PC-3 (cell line): ENCODE results near the gene ZNF19. TPM values are rescaled to one million over a fixed set of nuclear protein-coding genes. Genes with fewer than 3 reads are reported as not detected.
"Not testable (repeated sequence)": the region's sequence is repeated elsewhere in the genome, so short reads cannot be mapped to it uniquely, and the experiment has no call there.

ENCODE experiments used
- ATAC-seq: fragments of 200-7000 bp; cut with Tn5 transposase; 2 replicates; pipeline ENCODE4 v1.9.1; 2020; ENCODE audit warnings: mild to moderate bottlenecking, moderate library complexity
- BruUV-seq: library from RNA; stranded (reverse); fragments of 400-500 nt; replicated peaks from 2 replicates; lab custom pipeline; 2021; lab: Mats Ljungman, UMichigan
- CTCF ChIA-PET: fragments of 300-600 bp; sonication (Branson Sonifier 250); formaldehyde crosslinking; loops from one replicate; lab custom pipeline; 2022; ENCODE audit warnings: antibody characterized with exemption; lab: Charles Lee
- POLR2A ChIA-PET: fragments of 300-600 bp; sonication (Branson Sonifier 250); formaldehyde crosslinking; loops from one replicate; lab custom pipeline; 2022; ENCODE audit warnings: antibody characterized with exemption; ENCODE audit not compliant: unreplicated experiment; lab: Charles Lee
- DNase-seq: peaks from one replicate; pipeline ENCODE4 v3.0.0-alpha.2; 2015
- H2AFZ ChIP-seq: fragments of 300-600 bp; sonication (generic); 2 replicates; pipeline ENCODE4 v1.6.0; 2016; ENCODE audit warnings: antibody characterized with exemption, low read length
- H3F3A ChIP-seq: fragments of 300-600 bp; sonication (generic); one replicate; pipeline ENCODE4 v1.6.0; 2017; ENCODE audit warnings: antibody characterized with exemption, low read length, control low read depth, mild to moderate bottlenecking; ENCODE audit not compliant: unreplicated experiment
- H3K27ac ChIP-seq: fragments of 300-600 bp; sonication (generic); 2 replicates; pipeline ENCODE4 v1.5.1; 2016; ENCODE audit warnings: mild to moderate bottlenecking, low read length
- H3K27me3 ChIP-seq: fragments of 300-600 bp; sonication (generic); 2 replicates; pipeline ENCODE4 v1.6.1; 2016; ENCODE audit warnings: low read length, mixed read lengths
- H3K36me3 ChIP-seq: fragments of 300-600 bp; sonication (generic); 2 replicates; pipeline ENCODE4 v1.6.1; 2016; ENCODE audit warnings: low read depth, mixed run types, low read length, mixed read lengths
- H3K4me1 ChIP-seq: fragments of 300-600 bp; sonication (generic); 2 replicates; pipeline ENCODE4 v1.5.1; 2016; ENCODE audit warnings: low read length; ENCODE audit not compliant: insufficient read depth
- H3K4me2 ChIP-seq: fragments of 300-600 bp; sonication (generic); 2 replicates; pipeline ENCODE4 v1.6.0; 2016; ENCODE audit warnings: low read length
- H3K4me3 ChIP-seq: fragments of 300-600 bp; sonication (generic); 2 replicates; pipeline ENCODE4 v1.5.1; 2016; ENCODE audit warnings: mild to moderate bottlenecking, low read length, mixed read lengths
- H3K79me2 ChIP-seq: fragments of 300-600 bp; sonication (generic); 2 replicates; pipeline ENCODE4 v1.6.1; 2017; ENCODE audit warnings: low read length, mixed read lengths
- H3K9ac ChIP-seq: fragments of 300-600 bp; sonication (generic); 2 replicates; pipeline ENCODE4 v1.6.0; 2016; ENCODE audit warnings: mild to moderate bottlenecking, low read length
- H3K9me2 ChIP-seq: fragments of 300-600 bp; sonication (generic); replicated peaks from 2 replicates; pipeline ENCODE4 v1.6.1; 2016; ENCODE audit warnings: mixed run types, low read length, mixed read lengths
- H3K9me3 ChIP-seq: fragments of 300-600 bp; sonication (generic); 2 replicates; pipeline ENCODE4 v1.6.1; 2016; ENCODE audit warnings: low read length, mixed read lengths
- H4K20me1 ChIP-seq: fragments of 300-600 bp; sonication (generic); 2 replicates; pipeline ENCODE4 v1.6.1; 2016; ENCODE audit warnings: low read length, mixed read lengths
- CTCF ChIP-seq: fragments of 300-600 bp; sonication (generic); conservative IDR thresholded peaks from 2 replicates; pipeline ENCODE4 v1.5.1; 2017; ENCODE audit warnings: antibody characterized with exemption, low read depth, mild to moderate bottlenecking, low read length
- EZH2 ChIP-seq: fragments of 300-600 bp; sonication (generic); IDR thresholded peaks from one replicate; pipeline ENCODE4 v1.6.1; 2017; ENCODE audit warnings: antibody characterized with exemption, mild to moderate bottlenecking, low read length; ENCODE audit not compliant: unreplicated experiment
- EZH2phosphoT487 ChIP-seq: fragments of 300-600 bp; sonication (generic); IDR thresholded peaks from 2 replicates; pipeline ENCODE4 v1.6.1; 2018; ENCODE audit warnings: mild to moderate bottlenecking, antibody characterized with exemption, low read length, borderline replicate concordance
- intact Hi-C: fragments of 100-400 bp; cut with micrococcal nuclease; formaldehyde crosslinking; loops from 2 replicates; pipeline ENCODE4 v1.9.0; 2023
- total RNA-seq: library from RNA; depleted of rRNA; stranded (reverse); fragments of >200 nt; gene quantifications from 2 replicates; pipeline ENCODE4 v1.2.3, GENCODE V29; 2014

Gene ZNF19
- total RNA-seq, 1 experiment from 2014 or later = 1.5 TPM

DNA sequence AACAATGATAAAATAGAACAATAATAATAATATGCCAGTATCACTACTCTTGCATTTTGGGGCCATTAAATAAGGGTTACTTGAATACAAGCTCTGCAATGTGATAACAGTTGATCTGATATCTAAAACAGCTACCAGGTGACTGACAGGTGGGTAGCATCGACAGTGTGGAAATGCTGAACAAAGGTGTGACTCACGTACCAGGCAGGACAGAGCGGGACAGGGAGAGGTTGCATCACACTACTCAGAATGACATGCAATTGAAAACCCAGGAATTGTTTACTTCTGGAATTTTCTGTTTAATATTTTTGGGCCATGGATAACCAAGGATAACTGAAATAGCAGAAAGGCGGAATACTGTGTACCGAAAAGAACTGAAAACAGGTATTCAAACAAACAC lies 15.8 kb upstream of the ZNF19 start:
- ChIA-PET POLR2A (no interaction called here), CTCF (no interaction called here)
- DNase-seq (peak; percentile 26), ATAC-seq (no peak)
- Histone ChIP-seq H3K4me1 (no peaks in the 10 kb centered on the region), H4K20me1 (no peaks in the 10 kb centered on the region), H3K9me3 (no peaks in the 10 kb centered on the region), H2AFZ (no peak overlapping the region), H3K4me3 (no peak overlapping the region), H3K9ac (no peak overlapping the region), H3K9me2 (no peaks in the 10 kb centered on the region), H3K36me3 (no peaks in the 10 kb centered on the region), H3F3A (no peaks in the 10 kb centered on the region), H3K79me2 (no peaks in the 10 kb centered on the region), H3K27me3 (no peaks in the 10 kb centered on the region), H3K27ac (no peak overlapping the region), H3K4me2 (no peak overlapping the region)
- intact Hi-C loops = loop anchor here (5.0 kb wide), 1 partner anchor 32 kb away; no protein-coding TSS in a partner anchor
- no TSS peak for BruUV-seq
- TF ChIP-seq EZH2 (no peak), EZH2phosphoT487 (no peak), CTCF (no peak)

DNA sequence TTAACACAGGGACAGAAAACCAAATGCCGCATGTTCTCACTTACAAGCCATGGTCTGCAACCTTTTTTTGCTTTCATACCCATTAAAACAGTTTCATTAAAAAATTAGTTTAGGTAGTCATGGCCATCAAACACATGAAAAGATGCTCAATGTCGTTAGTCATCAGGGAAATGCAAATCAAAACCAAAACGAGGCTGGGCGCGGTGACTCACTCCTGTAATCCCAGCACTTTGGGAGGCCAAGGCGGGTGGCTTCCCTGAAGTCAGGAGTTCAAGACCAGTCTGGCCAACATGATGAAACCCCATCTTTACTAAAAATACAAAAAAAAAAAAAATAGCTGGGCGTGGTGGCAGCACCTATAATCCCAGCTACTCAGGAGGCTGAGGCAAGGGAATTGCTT lies 14.9 kb upstream of the ZNF19 start:
- H4K20me1 ChIP-seq, H3K36me3 ChIP-seq, CTCF ChIA-PET, H3K9ac ChIP-seq, H3F3A ChIP-seq, H3K27ac ChIP-seq, ATAC-seq, H3K79me2 ChIP-seq, POLR2A ChIA-PET, BruUV-seq, H2AFZ ChIP-seq, H3K4me3 ChIP-seq, H3K9me3 ChIP-seq, H3K9me2 ChIP-seq, H3K4me1 ChIP-seq, H3K4me2 ChIP-seq, H3K27me3 ChIP-seq, DNase-seq: not testable (repeated sequence)
- intact Hi-C loops = loop anchor here (5.0 kb wide), 1 partner anchor 33 kb away; no protein-coding TSS in a partner anchor

- intact Hi-C loops = loop anchor here (2.0 to 5.0 kb wide), 2 partner anchors 36 to 109 kb away; no protein-coding TSS in a partner anchor
Observed at GRCh38 chr16:71501547-71501946, 12.4 kb upstream of the ZNF19 start.

More at GRCh38 chr16:71501547-71501946, 12.4 kb upstream of the ZNF19 start:
- no peak for TF ChIP-seq EZH2
- TF ChIP-seq EZH2phosphoT487 = no peak
- TF ChIP-seq CTCF = no peak
- Histone ChIP-seq H3K9me2 (no peaks in the 10 kb centered on the region), H4K20me1 (no peaks in the 10 kb centered on the region), H3K27ac (no peak overlapping the region), H3K4me1 (no peaks in the 10 kb centered on the region), H3K9ac (no peak overlapping the region), H3K4me2 (no peak overlapping the region), H3K4me3 (no peak overlapping the region), H3K36me3 (no peaks in the 10 kb centered on the region), H3K9me3 (no peaks in the 10 kb centered on the region), H3K79me2 (no peaks in the 10 kb centered on the region), H3F3A (no peaks in the 10 kb centered on the region), H3K27me3 (no peaks in the 10 kb centered on the region), H2AFZ (no peak overlapping the region)
- POLR2A ChIA-PET = no interaction called here
- no peak for DNase-seq
- CTCF ChIA-PET = interaction anchor here (0.5 to 1.1 kb wide), 2 partner anchors 63 to 866 kb away, joined by 5 to 7 read pairs; no protein-coding TSS in a partner anchor
- no TSS peak for BruUV-seq
- no peak for ATAC-seq
